GM19463 (cell line): ENCODE results near the gene PPM1D.
"Not testable (repeated sequence)": the region's sequence is repeated elsewhere in the genome, so short reads cannot be mapped to it uniquely, and the experiment has no call there.

Source experiments
- ATAC-seq: cut with Tn5 transposase; IDR thresholded peaks from one replicate; pipeline ENCODE4 v1.9.1; 2021; ENCODE audit warnings: mild to moderate bottlenecking, moderate library complexity; ENCODE audit not compliant: unreplicated experiment

Gene PPM1D

DNA sequence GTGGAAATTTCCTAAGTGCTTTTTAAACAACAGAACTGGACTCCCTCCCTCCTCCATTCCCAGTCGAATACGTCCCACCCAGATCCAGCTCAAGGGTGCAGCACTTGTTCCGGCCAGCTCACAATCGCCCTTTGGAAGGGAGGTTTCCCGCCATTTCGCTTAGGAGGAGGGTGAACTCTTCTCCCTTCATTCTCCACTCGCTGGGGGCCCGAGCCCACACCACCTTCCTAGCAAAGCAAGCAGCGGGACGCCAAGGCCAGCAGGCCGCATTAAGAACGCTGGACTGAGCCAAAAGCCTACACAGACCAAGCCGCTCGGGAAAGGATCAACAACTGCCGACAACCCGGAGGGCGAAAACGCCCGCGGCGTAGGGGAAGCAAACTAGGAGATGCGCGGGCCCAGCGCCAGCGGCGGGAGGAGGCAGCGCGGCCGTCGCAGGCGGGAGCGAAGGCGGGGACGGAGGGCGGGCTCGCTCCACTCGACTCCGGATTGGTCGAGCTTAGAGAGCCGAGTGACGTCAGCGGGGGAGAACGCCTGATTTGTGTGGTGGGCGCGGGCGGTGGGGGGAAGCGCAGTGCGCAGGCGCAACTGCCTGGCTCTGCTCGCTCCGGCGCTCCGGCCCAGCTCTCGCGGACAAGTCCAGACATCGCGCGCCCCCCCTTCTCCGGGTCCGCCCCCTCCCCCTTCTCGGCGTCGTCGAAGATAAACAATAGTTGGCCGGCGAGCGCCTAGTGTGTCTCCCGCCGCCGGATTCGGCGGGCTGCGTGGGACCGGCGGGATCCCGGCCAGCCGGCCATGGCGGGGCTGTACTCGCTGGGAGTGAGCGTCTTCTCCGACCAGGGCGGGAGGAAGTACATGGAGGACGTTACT is at the start of gene PPM1D:
Gene PPM1D (plus strand): TSS at position 574 of the 870 bp plus-strand sequence. CDS start 222 bp downstream, at position 796.
- peak; percentile 92 for ATAC-seq

DNA sequence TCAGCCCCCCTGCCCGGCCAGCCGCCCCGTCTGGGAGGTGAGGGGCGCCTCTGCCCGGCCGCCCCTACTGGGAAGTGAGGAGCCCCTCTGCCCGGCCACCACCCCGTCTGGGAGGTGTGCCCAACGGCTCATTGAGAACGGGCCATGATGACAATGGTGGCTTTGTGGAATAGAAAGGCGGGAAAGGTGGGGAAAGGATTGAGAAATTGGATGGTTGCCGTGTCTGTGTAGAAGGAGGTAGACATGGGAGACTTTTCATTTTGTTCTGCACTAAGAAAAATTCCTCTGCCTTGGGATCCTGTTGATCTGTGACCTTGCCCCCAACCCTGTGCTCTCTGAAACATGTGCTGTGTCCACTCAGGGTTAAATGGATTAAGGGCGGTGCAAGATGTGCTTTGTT is 47.7 kb upstream of the PPM1D start:
- not testable (repeated sequence) for ATAC-seq

DNA sequence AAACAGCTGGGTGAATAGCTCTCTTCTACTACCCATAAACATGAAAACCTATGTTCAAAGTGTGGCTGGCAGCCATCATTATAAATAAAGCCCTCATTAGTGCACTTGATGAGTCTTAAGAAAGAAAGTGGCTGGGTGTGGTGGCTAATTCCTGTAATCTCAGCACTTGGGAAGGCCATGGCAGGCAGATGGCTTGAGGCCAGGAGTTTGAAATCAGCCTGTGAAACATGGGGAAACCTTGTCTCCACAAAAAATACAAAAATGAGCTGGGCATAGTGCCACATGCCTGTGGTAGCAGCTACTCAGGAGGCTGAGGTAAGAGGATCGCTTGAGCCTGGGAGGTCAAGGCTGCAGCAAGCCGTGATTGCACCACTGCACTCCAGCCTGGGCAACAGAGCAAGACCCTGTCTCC is 45.6 kb upstream of the PPM1D start:
- no peak for ATAC-seq

DNA sequence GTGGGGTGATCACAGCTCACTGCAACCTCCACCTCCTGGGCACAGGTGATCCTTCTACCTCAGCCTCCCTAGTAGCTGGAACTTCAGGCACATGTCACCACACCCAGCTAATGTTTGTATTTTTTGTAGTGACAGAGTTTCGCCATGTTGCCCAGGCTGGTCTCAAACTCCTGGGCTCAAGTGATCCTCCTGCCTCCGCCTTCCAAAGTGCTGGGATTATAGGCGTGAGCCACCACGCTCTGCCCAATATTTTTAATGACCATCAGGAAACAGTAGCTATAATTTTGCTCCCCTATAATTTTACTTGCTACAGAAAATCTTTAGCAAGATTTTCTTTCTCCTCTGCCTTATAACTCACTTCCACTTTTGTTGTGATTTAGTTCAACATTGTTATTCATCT is 44.2 kb upstream of the PPM1D start:
- ATAC-seq: no peak

DNA sequence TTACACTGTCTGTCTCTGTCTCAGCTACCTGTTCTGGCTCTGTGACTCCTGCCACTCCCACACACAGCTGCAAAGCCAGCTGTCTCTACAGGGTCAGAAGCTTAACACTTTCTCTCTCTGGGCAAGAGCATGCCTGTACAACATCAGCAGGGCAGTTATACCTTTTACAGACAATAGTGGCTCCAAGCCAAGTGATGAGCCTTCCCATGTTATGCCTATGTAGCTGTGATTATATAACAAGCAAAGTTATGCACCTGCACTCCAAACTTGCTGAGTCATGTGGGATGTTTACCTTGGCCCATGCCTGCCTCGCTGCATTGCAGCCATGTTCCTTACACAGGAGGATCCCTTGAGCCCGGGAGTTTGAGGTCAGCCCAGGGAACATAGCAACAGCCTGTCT is 42.2 kb upstream of the PPM1D start:
- no peak for ATAC-seq

DNA sequence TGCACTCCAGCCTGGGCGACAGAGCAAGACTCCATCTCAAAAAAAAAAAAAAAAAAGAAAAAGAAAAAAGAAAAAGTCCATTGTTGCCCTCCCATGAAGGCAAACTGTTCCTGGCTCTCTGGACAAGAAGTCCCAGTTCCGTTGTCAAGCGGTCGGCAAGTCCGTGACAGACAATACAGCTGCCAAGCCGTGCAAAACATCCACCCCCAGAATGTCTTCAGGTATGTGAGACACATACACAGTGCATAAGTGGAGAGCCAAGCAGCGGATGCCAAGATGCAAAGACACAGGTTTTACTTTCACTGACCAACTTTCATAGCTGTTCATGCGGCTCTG is 40.4 kb upstream of the PPM1D start:
- no peak for ATAC-seq

DNA sequence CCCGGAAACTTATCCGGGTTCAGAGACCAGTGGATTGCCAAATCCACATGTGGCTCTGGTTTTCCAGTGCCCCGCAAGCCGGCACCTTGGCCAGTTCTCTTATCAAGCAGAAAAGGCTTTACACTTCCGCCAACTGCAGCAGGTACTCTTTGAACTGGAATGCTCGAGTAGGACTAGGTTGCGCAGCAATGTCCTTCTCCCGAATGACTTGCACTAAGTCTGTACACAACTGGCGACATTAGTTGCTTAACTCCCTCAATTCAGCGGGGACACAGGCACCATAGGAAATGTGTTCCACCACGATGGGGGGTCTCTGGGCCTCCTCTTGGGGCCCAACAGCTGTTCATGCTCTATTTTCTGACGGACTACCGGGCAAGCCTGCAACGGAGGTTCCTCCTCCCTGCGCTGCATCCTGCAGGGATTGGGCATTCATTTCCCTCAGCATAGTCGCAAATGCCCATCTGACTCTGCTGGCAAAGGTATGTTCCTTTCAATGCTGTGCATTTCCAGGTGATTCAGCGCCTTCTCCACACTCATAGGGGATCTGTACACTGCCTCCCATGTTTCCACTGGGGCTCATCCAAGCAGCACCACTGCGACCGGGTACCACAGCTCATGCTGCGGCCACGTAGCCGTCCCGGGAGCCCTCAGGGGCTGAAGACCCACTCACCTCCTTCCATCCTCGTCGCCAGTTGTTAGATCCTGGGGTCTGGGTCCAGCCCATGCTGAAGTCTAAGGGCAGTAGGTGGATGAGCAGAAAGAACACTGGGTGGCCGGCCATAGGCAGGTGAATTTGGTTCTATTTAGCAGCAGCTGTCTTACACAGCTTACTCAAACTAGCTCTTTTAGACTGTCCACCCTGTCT is 39.8 kb upstream of the PPM1D start:
- no peak for ATAC-seq

DNA sequence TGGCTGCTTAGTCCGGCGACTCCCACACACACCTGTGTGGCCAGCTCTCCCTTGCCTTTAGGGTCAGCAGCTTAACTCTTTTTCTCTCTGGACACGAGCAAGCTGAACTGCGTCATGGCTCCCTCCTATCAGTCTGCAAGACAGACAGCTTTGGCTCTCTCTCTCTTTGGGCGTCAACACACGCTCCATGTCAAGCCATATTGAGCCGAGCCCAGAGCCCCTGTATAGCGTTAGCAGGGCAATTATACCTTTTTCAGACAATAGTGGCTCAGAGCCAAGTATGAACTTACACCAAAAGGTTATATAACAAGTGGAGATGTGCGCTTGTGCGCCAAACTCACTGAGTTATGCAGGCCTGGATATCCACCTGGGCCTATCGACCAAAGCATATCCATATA is 39.1 kb upstream of the PPM1D start:
- ATAC-seq: no peak

DNA sequence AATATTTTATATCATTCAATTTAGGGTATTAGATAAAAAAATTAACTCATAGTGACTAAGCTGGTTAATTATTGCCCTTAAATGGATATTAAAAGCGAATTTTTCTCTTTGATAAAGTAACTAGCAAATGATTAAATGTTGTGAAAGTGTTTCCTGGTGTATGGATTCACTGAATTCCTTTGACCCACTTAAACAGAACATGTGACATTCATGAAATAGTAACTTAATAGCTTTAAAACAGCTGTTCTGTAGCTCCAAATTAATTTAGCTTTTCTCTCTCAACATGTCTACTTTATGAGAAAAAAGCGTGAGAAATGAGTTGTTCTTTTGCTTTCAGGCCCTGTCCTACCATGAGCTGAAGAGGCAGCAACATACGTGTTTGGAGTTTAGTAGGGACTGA is 37.6 kb upstream of the PPM1D start:
- ATAC-seq: no peak

DNA sequence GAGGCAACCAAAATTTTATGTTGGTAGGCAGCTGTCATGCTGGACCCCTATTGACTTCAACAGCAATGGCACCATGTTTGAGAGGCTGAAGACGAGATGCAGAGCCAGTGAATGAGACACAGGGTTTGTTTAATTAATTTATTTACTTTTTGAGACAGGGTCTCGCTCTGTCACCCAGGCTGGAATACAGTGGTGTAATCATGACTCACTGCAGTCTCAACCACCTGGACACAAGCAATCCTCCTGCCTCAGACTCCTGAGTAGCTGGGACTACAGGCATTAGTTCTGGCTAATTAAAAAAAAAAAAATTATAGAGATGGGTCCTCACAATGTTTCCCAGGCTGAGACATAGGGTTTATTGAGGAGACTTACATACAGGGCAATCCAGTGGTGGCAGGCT is 36.2 kb upstream of the PPM1D start:
- no peak for ATAC-seq

DNA sequence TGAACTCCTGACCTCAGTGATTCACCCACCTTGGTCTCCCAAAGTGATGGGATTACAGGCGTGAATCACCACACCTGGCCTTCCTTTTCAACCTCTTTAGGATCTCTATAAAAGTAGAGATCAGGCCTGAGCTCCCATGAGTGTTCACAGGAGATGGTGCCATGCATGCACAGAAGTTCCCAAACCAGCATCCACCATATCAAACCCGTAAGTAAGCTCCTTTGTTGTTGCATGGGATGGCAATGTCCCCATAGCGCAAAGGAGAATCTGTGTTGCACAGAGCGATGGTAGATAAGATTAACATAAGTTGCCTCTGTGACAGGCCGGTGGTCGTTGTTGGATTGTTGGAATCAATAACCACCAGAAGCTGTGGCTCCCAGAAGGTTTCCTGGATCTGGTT is 34.8 kb upstream of the PPM1D start:
- ATAC-seq: no peak

DNA sequence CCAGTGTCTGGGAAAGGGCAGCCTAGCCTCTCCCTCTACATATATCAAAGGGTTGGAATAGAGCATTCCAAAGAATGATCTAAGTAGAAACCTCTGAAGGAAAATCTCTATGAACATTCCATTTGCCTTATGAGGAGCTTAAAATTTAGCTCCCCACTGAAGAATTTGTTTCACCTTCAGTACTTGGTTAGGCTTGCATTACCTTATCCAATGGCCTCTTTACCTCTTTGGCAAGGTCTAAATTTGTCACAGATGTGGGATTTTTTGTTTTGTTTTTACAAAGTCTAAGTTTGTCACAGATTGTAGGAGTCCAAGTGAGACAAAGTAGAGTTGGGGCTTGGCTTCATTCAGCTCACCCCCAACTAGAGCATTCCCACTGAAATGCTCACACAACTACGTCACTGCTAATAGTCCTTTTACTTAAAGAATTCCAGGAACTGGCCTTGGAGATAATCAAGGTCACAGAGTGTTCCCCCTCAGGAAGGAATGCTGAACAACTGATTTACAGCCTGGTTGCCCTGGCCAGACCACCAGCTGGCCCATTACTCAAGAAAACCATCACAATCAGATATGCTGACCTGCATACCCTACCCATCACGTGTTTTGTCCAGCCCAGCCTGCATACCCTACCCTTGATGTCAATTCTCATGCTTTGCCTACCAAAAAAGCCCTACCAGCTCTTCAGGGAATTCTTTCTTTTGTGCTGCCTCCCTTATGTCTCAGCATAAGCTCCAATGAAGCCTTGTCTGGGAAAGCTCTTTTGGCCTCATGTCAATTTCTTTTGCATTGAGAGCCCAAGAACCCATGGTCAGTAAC is 26.5 kb upstream of the PPM1D start:
- no peak for ATAC-seq

DNA sequence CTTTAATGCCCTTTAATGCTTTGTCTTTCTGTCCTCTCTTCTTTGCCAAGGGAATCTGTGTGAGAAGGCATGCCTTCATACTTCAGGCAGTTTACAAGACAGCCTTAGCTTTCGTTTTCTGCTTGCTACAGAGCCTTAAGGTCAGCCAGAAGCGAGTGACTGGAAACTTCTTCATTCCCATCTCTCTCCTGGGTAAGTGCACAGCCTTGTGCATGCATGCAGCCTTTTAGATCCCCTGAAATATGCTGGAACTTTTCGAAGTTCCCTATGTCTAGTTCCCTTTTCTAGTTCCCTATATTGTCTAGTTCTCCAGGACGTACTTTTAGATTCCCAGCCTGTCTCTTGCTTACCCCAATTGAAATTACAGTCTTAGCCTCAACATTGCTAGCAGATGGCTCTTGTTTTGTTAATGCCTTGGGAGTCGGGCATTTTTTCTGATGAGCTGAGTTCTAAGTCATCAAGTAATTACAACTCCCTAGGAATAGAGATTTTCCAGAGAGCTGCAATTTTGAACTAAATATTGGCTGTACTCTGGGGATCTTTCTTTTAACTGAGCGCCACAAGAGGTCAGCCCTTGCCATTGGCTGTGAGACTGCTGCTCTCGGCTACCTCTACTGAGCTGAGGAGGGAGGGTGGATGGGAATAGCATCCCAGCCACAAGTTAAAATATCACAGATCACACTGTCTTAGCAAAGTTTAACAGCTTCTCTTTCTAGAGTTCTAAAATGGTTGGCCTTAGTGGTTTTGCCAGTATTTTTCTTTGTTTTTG is 22.7 kb upstream of the PPM1D start:
- ATAC-seq: no peak

DNA sequence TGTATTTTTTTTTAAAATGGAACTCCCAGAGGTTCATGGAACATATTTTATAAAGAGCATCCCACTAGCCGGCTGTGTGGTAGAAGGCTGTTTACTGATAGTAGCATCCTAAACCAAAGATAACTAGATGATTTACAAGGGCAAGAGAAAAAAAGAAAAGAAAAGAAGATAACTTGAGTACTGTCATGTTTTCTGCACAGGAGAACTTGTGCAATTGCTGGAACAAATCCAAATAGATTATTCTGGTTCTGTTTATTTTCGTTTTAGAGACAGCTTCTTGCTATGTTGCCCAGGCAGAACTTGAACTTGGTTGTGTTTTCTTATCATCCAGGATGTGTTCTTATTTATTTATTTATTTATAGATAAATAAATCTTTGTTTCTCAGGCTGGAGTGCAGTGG is 20.9 kb upstream of the PPM1D start:
- ATAC-seq: no peak

DNA sequence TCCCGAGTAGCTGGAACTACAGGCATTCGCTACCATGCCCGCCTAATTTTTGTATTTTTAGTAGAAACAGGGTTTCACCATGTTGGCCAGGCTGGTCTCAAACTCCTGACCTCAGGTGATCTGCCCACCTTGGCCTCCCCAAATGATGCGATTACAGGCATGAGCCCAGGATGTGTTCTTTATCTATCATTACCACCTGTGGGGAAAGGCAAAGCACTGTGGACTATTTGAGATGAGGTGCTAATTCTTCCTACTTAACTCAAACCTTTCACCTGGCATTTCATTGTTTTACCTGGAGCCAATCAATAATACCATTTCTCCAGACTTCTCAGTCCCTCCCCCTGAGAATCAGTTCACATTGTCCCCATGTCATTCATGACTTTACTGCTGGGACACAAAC is 20.4 kb upstream of the PPM1D start:
- ATAC-seq: no peak

DNA sequence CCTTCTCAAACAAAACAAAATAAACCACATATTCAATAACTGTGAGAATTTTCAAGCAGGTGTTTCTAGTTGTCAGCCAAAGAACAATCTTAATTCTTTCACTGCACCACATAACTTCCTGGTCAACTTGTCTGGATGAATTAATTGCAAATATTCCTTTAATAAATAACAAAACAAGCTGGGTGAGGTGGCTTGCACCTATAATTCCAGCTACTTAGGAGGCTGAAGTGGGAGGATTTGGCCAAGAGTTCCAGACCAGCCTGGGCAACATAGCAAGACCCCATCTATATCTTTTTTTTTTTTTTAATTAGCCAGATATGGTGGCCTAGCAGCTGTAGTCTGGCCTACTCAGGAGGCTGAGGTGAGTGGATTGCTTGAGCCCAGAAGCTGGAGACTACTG is 17.0 kb upstream of the PPM1D start:
- no peak for ATAC-seq

DNA sequence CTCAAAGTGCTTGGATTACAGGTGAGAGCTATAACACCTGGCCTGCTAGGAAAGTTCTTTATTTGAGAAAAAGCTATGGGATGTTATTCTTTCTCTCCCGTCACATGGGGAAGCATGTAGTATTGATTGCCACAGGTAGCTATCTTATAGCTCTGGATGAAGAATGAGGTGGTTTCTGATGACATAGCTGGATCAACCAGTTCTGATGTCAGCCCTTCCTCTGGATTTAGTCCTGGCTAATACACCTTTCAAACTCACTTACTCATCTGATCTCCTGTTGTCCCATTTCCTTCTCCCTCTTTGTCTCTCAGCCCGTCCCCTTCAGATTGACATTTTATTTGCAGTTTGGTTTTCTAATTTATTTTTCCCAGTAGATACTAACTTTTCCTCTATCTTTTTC is 14.1 kb upstream of the PPM1D start:
- ATAC-seq: no peak

DNA sequence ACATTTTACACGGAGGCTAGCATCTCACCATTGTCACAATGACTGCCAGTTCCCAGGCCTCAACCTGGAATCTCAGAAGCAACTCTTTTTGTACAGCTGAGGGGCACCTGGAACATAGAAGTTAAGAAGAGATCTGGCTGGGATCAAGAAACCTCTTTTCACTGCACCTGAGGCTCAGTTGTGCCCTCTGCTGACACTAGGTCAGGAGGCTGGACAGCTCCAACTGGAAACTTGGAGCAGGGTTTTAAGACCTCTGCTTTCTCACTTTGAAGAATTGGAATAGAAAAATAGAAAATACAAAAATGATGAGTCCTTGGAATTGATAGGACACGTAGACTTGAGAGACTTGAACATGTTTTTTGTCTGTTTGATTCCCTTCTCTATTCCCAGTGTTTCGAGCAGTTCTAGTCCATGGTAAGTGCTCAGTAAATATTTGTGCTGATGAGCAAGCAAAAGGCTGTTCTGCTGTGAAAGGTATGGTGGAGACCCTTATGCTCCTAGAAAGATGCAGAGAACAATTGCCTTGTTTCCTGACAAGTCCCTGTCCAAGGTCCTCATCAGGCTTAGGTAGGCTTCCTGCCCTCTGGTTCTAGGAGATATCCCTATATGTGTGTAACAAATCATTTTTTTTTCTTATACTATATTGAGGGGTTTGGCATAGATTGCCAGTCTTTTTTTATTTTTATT is 13.6 kb upstream of the PPM1D start:
- no peak for ATAC-seq

DNA sequence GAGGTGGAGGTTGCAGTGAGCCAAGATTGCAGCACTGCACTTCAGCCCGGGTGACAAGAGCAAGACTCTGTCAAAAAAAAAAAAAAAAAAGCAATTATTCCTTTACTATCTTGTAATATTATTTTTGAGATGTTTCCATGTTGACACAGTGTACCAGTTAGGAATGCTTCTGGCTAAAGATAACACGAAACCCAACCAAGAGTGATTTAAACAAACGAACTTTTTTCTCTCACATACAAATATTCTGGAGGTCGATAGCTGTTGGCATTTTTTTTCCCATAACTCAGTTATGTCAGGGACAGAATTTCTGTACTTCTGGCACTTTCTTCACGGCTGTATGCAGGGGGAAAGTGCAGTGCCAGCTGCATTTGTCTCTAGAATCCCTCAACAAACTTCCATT is 9.9 kb upstream of the PPM1D start:
- no peak for ATAC-seq

DNA sequence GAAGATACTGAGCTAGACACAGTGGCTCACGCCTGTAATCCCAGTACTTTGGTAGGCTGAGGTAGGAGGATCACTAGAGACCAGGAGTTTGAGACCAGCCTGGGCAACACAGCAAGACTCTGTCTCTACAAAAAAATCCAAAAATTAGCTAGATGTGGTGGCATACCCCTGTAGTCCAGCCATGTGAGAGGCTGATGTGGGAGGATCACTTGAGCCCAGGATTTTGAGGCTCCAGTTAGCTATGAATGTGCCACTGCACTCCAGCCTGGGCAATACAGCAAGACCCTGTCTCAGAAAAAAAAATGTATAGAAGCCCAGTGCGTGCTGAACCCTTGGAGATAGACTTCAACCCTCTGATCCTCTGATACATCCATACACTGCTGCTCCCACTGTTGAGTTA is 7.2 kb upstream of the PPM1D start:
- no peak for ATAC-seq
